CD4-positive, alpha-beta T cell treated with Interleukin-2 at 100 ng/mL for 4 hours (primary cell): ENCODE results near the gene SRGAP1.
"Not testable (repeated sequence)": the region's sequence is repeated elsewhere in the genome, so short reads cannot be mapped to it uniquely, and the experiment has no call there.

Source experiments
- DNase-seq: peaks from one replicate; pipeline ENCODE4 v3.0.0-alpha.2; 2020; ENCODE audit warnings: low spot score

SRGAP1 gene

GRCh38 chr12:63869656-63870055 is 25.2 kb downstream of the SRGAP1 start:
- DNase-seq = no peak

GRCh38 chr12:63870838-63871237 is 26.3 kb downstream of the SRGAP1 start:
- no peak for DNase-seq

- DNase-seq = no peak
Measured at GRCh38 chr12:63874897-63875480, 30.5 kb downstream of the SRGAP1 start.

GRCh38 chr12:63875703-63876102 is 31.2 kb downstream of the SRGAP1 start:
- DNase-seq = no peak

- no peak for DNase-seq
Measured at GRCh38 chr12:63876980-63877379, 32.5 kb downstream of the SRGAP1 start.

- no peak for DNase-seq
Measured at GRCh38 chr12:63877693-63878092, 33.2 kb downstream of the SRGAP1 start.

- not testable (repeated sequence) for DNase-seq
Measured at GRCh38 chr12:63880235-63880634, 35.7 kb downstream of the SRGAP1 start.

GRCh38 chr12:63880742-63881263 is 36.3 kb downstream of the SRGAP1 start:
- DNase-seq = no peak

GRCh38 chr12:63882844-63883243 is 38.3 kb downstream of the SRGAP1 start:
- no peak for DNase-seq

GRCh38 chr12:63885401-63885800 is 40.9 kb downstream of the SRGAP1 start:
- DNase-seq = no peak

- DNase-seq = no peak
Measured at GRCh38 chr12:63888908-63889635, 44.6 kb downstream of the SRGAP1 start.

GRCh38 chr12:63889721-63890509 is 45.4 kb downstream of the SRGAP1 start:
- DNase-seq = no peak

GRCh38 chr12:63893170-63893569 is 48.7 kb downstream of the SRGAP1 start:
- DNase-seq = no peak

GRCh38 chr12:63894132-63894531 is 49.6 kb downstream of the SRGAP1 start:
- DNase-seq = no peak

- no peak for DNase-seq
Measured at GRCh38 chr12:63895841-63896240, 51.3 kb downstream of the SRGAP1 start.

- no peak for DNase-seq
Measured at GRCh38 chr12:63897931-63898330, 53.4 kb downstream of the SRGAP1 start.

- no peak for DNase-seq
Measured at GRCh38 chr12:63898764-63899337, 54.4 kb downstream of the SRGAP1 start.

GRCh38 chr12:63899396-63899795 is 54.9 kb downstream of the SRGAP1 start:
- DNase-seq = no peak

GRCh38 chr12:63900922-63901793 is 56.7 kb downstream of the SRGAP1 start:
- no peak for DNase-seq

GRCh38 chr12:63904653-63905052 is 60.2 kb downstream of the SRGAP1 start:
- no peak for DNase-seq

- DNase-seq = no peak
Measured at GRCh38 chr12:63905544-63905943, 61.0 kb downstream of the SRGAP1 start.
